H1 (cell line): ENCODE measurements around the gene KIR2DL3. TPM values are rescaled to one million over a fixed set of nuclear protein-coding genes. Genes with fewer than 3 reads are reported as not detected.

ENCODE experiments used
- CTCF ChIA-PET: fragments of 300-600 bp; sonication (Branson Sonifier 250); formaldehyde crosslinking; loops from one replicate; lab custom pipeline; 2021; ENCODE audit not compliant: partially characterized antibody; lab: Charles Lee
- POLR2A ChIA-PET: fragments of 300-600 bp; sonication (Branson Sonifier 250); formaldehyde crosslinking; loops from one replicate; lab custom pipeline; 2021; ENCODE audit warnings: inconsistent platforms; ENCODE audit not compliant: partially characterized antibody; lab: Charles Lee
- DNase-seq, 2 experiments: peaks; one replicate each; pipeline versions ENCODE4 v3.0.0 to v3.0.0-alpha.2; 2010 to 2022; ENCODE audit warnings: low spot score in 2 of 2, low read depth in 1 of 2, mixed read lengths in 1 of 2
- FAIRE-seq: peaks from 2 replicates; lab custom pipeline; 2011; peaks lifted over from hg19 to GRCh38; lab: Jason Lieb, UNC
- H2AFZ ChIP-seq: 2 replicates; pipeline ENCODE4 v1.8.1; 2012; ENCODE audit warnings: low read length, inconsistent platforms
- H2AK5ac ChIP-seq: 2 replicates; pipeline ENCODE4 v1.6.1; 2013; ENCODE audit warnings: low read depth, low read length
- H2BK120ac ChIP-seq: replicated peaks from 2 replicates; pipeline ENCODE3; 2013; ENCODE audit warnings: low read depth, low read length, inconsistent platforms
- H2BK12ac ChIP-seq: 2 replicates; pipeline ENCODE4 v1.6.1; 2013; ENCODE audit warnings: low read depth, low read length
- H2BK15ac ChIP-seq: 2 replicates; pipeline ENCODE4 v1.6.1; 2013; ENCODE audit warnings: low read length
- H2BK20ac ChIP-seq: 2 replicates; pipeline ENCODE4 v1.6.1; 2013; ENCODE audit warnings: low read length
- H2BK5ac ChIP-seq: 2 replicates; pipeline ENCODE4 v1.6.1; 2013; ENCODE audit warnings: low read depth, low read length
- H3K14ac ChIP-seq: 2 replicates; pipeline ENCODE4 v1.6.1; 2013; ENCODE audit warnings: inconsistent platforms; ENCODE audit not compliant: insufficient read length
- H3K18ac ChIP-seq: 2 replicates; pipeline ENCODE4 v1.6.1; 2013; ENCODE audit warnings: low read length; ENCODE audit errors: extremely low read depth
- H3K23ac ChIP-seq: 2 replicates; pipeline ENCODE4 v1.6.1; 2013; ENCODE audit warnings: inconsistent platforms; ENCODE audit not compliant: insufficient read length
- H3K23me2 ChIP-seq: 2 replicates; pipeline ENCODE4 v1.6.1; 2013; ENCODE audit warnings: low read depth, low read length
- H3K27ac ChIP-seq: 2 replicates; pipeline ENCODE4 v1.6.1; 2011; ENCODE audit warnings: low read depth, low read length, inconsistent platforms
- H3K27me3 ChIP-seq, 4 experiments: replicated peaks in 1 of 4; 1 replicate in 1 of 4; 2 replicates in 3 of 4; pipeline versions ENCODE4 v1.6.1 to v1.8.1; 2011 to 2013; ENCODE audit warnings: low read length in 3 of 4, mild to moderate bottlenecking in 3 of 4, inconsistent platforms in 2 of 4, mixed read lengths in 2 of 4, moderate library complexity in 1 of 4; ENCODE audit not compliant: control insufficient read depth in 3 of 4, insufficient read depth in 3 of 4; ENCODE audit errors: extremely low read depth in 1 of 4
- H3K36me3 ChIP-seq, 4 experiments: 2 replicates each; pipeline versions ENCODE4 v1.6.1 to v1.8.1; 2011 to 2013; ENCODE audit warnings: mild to moderate bottlenecking in 4 of 4, low read length in 3 of 4, moderate library complexity in 2 of 4, control low read depth in 1 of 4, inconsistent platforms in 1 of 4; ENCODE audit not compliant: insufficient read depth in 4 of 4, control insufficient read depth in 2 of 4
- H3K4ac ChIP-seq: replicated peaks from 2 replicates; pipeline ENCODE3; 2013; ENCODE audit warnings: low read length, low read depth, mixed read lengths, inconsistent platforms; ENCODE audit not compliant: insufficient read length
- H3K4me1 ChIP-seq, 4 experiments: replicated peaks in 1 of 4; 1 replicate in 1 of 4; 2 replicates in 3 of 4; pipeline versions ENCODE4 v1.6.1 to v1.8.1; 2011 to 2013; ENCODE audit warnings: low read length in 3 of 4, inconsistent platforms in 2 of 4, mixed read lengths in 1 of 4; ENCODE audit not compliant: insufficient read depth in 4 of 4, control insufficient read depth in 3 of 4
- H3K4me2 ChIP-seq, 2 experiments: 2 replicates each; pipeline versions ENCODE4 v1.6.1 to v1.8.1; 2011 to 2013; ENCODE audit warnings: low read depth in 2 of 2, low read length in 2 of 2, control low read depth in 1 of 2, inconsistent platforms in 1 of 2, mild to moderate bottlenecking in 1 of 2; ENCODE audit not compliant: insufficient read depth in 1 of 2
- H3K4me3 ChIP-seq, 4 experiments: fragments of 200-600, 300-600 bp in 1 of 4; sonication (generic), shearing (Covaris generic), sonication (Bioruptor Twin) in 1 of 4; 2 replicates each; pipeline versions ENCODE4 v1.5.1 to v1.8.1; 2011 to 2016; ENCODE audit warnings: low read length in 4 of 4, low read depth in 3 of 4, control low read depth in 2 of 4, inconsistent platforms in 2 of 4, mild to moderate bottlenecking in 2 of 4, mixed read lengths in 1 of 4, moderate library complexity in 1 of 4; ENCODE audit not compliant: insufficient read depth in 2 of 4; ENCODE audit errors: extremely low read depth in 1 of 4
- H3K56ac ChIP-seq: replicated peaks from 2 replicates; pipeline ENCODE3; 2013; ENCODE audit warnings: low read depth, mild to moderate bottlenecking, mixed read lengths, low read length, inconsistent platforms; ENCODE audit not compliant: insufficient read length
- H3K79me1 ChIP-seq: 2 replicates; pipeline ENCODE4 v1.6.1; 2013; ENCODE audit warnings: low read depth, low read length, control low read depth
- H3K79me2 ChIP-seq, 2 experiments: 2 replicates each; pipeline versions ENCODE4 v1.6.1 to v1.8.1; 2012 to 2013; ENCODE audit warnings: low read length in 2 of 2, mild to moderate bottlenecking in 2 of 2, inconsistent platforms in 1 of 2; ENCODE audit not compliant: insufficient read depth in 2 of 2, control insufficient read depth in 1 of 2
- H3K9ac ChIP-seq, 4 experiments: replicated peaks in 1 of 4; 1 replicate in 1 of 4; 2 replicates in 3 of 4; pipeline versions ENCODE4 v1.6.1 to v1.8.1; 2011 to 2013; ENCODE audit warnings: low read depth in 3 of 4, low read length in 3 of 4, control low read depth in 2 of 4, mild to moderate bottlenecking in 2 of 4, moderate library complexity in 2 of 4, inconsistent platforms in 1 of 4; ENCODE audit errors: extremely low read depth in 1 of 4
- H3K9me3 ChIP-seq, 2 experiments: 2 replicates each; pipeline versions ENCODE4 v1.6.1 to v1.8.1; 2012 to 2013; ENCODE audit warnings: mild to moderate bottlenecking in 2 of 2, moderate library complexity in 2 of 2, control low read depth in 1 of 2, inconsistent platforms in 1 of 2, low read depth in 1 of 2, low read length in 1 of 2, mixed read lengths in 1 of 2; ENCODE audit not compliant: insufficient read depth in 2 of 2
- H4K20me1 ChIP-seq, 2 experiments: replicated peaks in 1 of 2; 2 replicates each; pipeline versions ENCODE3 to v1.8.1; 2011 to 2013; ENCODE audit warnings: inconsistent platforms in 2 of 2, low read length in 2 of 2, mild to moderate bottlenecking in 1 of 2; ENCODE audit not compliant: insufficient read depth in 2 of 2, control insufficient read depth in 1 of 2
- H4K5ac ChIP-seq: 2 replicates; pipeline ENCODE4 v1.6.1; 2013; ENCODE audit warnings: low read length, low read depth, mixed read lengths, inconsistent platforms; ENCODE audit not compliant: insufficient read length
- H4K8ac ChIP-seq: 2 replicates; pipeline ENCODE4 v1.8.0; 2013; ENCODE audit warnings: mild to moderate bottlenecking, moderate library complexity, low read length, inconsistent platforms; ENCODE audit not compliant: insufficient read depth; ENCODE audit errors: extremely low read depth
- H4K91ac ChIP-seq: replicated peaks from 2 replicates; pipeline ENCODE3; 2013; ENCODE audit warnings: low read length, mixed read lengths, inconsistent platforms; ENCODE audit not compliant: insufficient read length
- BCL11A ChIP-seq, 2 experiments: IDR thresholded peaks; one replicate each; pipeline ENCODE4 v1.6.1; 2011; ENCODE audit warnings: low read depth in 2 of 2, low read length in 2 of 2, mild to moderate bottlenecking in 2 of 2
- CEBPB ChIP-seq: IDR thresholded peaks from 2 replicates; pipeline ENCODE4 v1.6.1; 2012; ENCODE audit warnings: low read depth, low read length
- EGR1 ChIP-seq: IDR thresholded peaks from 2 replicates; pipeline ENCODE4 v1.6.1; 2011; ENCODE audit warnings: low read depth, low read length, borderline replicate concordance
- GABPA ChIP-seq: IDR thresholded peaks from 2 replicates; pipeline ENCODE4 v1.6.1; 2011; ENCODE audit warnings: mild to moderate bottlenecking, low read length, moderate library complexity, borderline replicate concordance; ENCODE audit not compliant: insufficient read depth
- JUN ChIP-seq: IDR thresholded peaks from 2 replicates; pipeline ENCODE4 v1.6.1; 2011; ENCODE audit warnings: low read depth, mild to moderate bottlenecking, improper control_type of control experiment, low read length
- JUND ChIP-seq: IDR thresholded peaks from 2 replicates; pipeline ENCODE4 v1.6.1; 2011; ENCODE audit warnings: mild to moderate bottlenecking, improper control_type of control experiment, low read length
- PHF8 ChIP-seq: fragments of 200-600 bp; sonication (generic); conservative IDR thresholded peaks from 2 replicates; pipeline ENCODE4 v1.7.1; 2012; ENCODE audit warnings: low read depth, mild to moderate bottlenecking, inconsistent platforms, low read length, moderate library complexity
- POLR2A ChIP-seq, 2 experiments: IDR thresholded peaks; 1 replicate in 1 of 2; 2 replicates in 1 of 2; pipeline ENCODE4 v1.6.1; 2011; ENCODE audit warnings: low read depth in 2 of 2, low read length in 2 of 2, mild to moderate bottlenecking in 2 of 2; ENCODE audit errors: control extremely low read depth in 1 of 2
- POU5F1 ChIP-seq: IDR thresholded peaks from 2 replicates; pipeline ENCODE4 v1.6.1; 2011; ENCODE audit warnings: low read depth, mild to moderate bottlenecking, low read length, moderate library complexity
- RNF2 ChIP-seq: fragments of 200-900, 300-1000 bp; sonication (generic); IDR thresholded peaks from 2 replicates; pipeline ENCODE4 v1.7.1; 2016; ENCODE audit warnings: borderline replicate concordance, low read depth, mild to moderate bottlenecking, antibody characterized with exemption, low read length; ENCODE audit not compliant: poor library complexity, severe bottlenecking; ENCODE audit errors: missing control alignments
- SAP30 ChIP-seq: fragments of 300-600 bp; sonication (generic); IDR thresholded peaks from 2 replicates; pipeline ENCODE4 v1.7.1; 2012; ENCODE audit warnings: low read length, moderate library complexity, mild to moderate bottlenecking, inconsistent platforms; ENCODE audit not compliant: insufficient read depth, insufficient replicate concordance
- SP4 ChIP-seq: IDR thresholded peaks from 2 replicates; pipeline ENCODE4 v1.6.1; 2012; ENCODE audit warnings: low read length, inconsistent platforms
- SRF ChIP-seq: IDR thresholded peaks from 2 replicates; pipeline ENCODE4 v1.6.1; 2011; ENCODE audit warnings: mild to moderate bottlenecking, low read depth, low read length, moderate library complexity
- TAF7 ChIP-seq: optimal IDR thresholded peaks from 2 replicates; pipeline ENCODE3; 2011; ENCODE audit warnings: low read depth, mild to moderate bottlenecking, inconsistent platforms, low read length, moderate library complexity, borderline replicate concordance
- ZNF274 ChIP-seq: IDR thresholded peaks from 2 replicates; pipeline ENCODE4 v1.7.0; 2012; ENCODE audit warnings: low read length, borderline replicate concordance; ENCODE audit errors: extremely low read depth
- WGBS, 2 experiments: shearing (Covaris generic) in 1 of 2; methylation state at CpG; one replicate each; pipeline versions ENCODE4 v1.1.6 to v1.1.7; 2013 to 2015; ENCODE audit warnings: low lambda C conversion rate in 2 of 2, mixed read lengths in 2 of 2, inconsistent platforms in 1 of 2, low coverage in 1 of 2, missing lambda C conversion rate in 1 of 2; ENCODE audit not compliant: insufficient replicate concordance in 2 of 2, insufficient coverage in 1 of 2, insufficient read length in 1 of 2; ENCODE audit errors: extremely low coverage in 1 of 2, missing lambda C conversion rate in 1 of 2; 5-methylcytosine and 5-hydroxymethylcytosine counted together
- polyA plus RNA-seq, 7 experiments: library from polyadenylated mRNA; depleted of rRNA in 3 of 7; stranded (reverse) in 5 of 7; unstranded in 2 of 7; fragments of >200 nt in 5 of 7; fragments of 200-250 nt in 2 of 7; gene quantifications; 1 replicate in 5 of 7; 2 replicates in 1 of 7; 4 replicates in 1 of 7; pipeline versions ENCODE4 v1.2.1 to v1.2.3, GENCODE V29; 2011 to 2013; ENCODE audit warnings: missing spikeins in 2 of 7, mixed read lengths in 2 of 7
- total RNA-seq: library from RNA; stranded (reverse); fragmentation: NEBNext Ultra II Directional; extraction: Animal tissue kit (Norgen Biotek cat#: 25700); gene quantifications from 2 replicates; pipeline ENCODE4 v1.2.1, GENCODE V29; 2021

The KIR2DL3 gene
- total and polyA plus RNA-seq, 2 of the 8 experiments (the other 6 are each of a cell fraction or from before 2014, with no cell fraction given), result not detected

DNA sequence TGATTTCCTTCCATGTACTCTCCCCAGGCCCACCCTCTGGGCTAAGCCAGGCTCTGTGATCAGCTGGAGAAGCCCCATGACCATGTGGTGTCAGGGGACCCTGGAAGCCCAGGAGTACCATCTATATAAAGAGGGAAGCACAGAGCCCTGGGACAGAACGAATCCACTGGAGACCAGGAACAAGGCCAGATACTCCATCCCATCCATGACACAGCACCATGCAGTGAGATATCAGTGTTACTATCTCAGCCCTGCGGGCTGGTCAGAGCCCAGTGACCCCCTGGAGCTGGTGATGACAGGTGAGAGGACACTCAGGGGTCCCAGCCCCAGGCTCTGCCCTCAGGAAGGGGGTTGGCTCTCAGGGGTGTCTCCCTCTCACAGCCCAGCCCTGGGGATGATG is 41.5 kb upstream of the KIR2DL3 start:
- H2BK15ac ChIP-seq, result no peak overlapping the region

More for the DNA sequence above, 41.5 kb upstream of the KIR2DL3 start:
- Histone ChIP-seq H2AK5ac (no peak overlapping the region), H3K4me1 (no peaks in the 10 kb centered on the region), H3K56ac (no peak overlapping the region), H3K27ac (no peak overlapping the region), H2AFZ (no peak overlapping the region), H2BK120ac (no peak overlapping the region), H3K23me2 (no peaks in the 10 kb centered on the region), H3K18ac (no peak overlapping the region), H3K79me2 (no peaks in the 10 kb centered on the region), H4K8ac (no peak overlapping the region; the same call in 1 of the 2 replicates), H2BK12ac (no peak overlapping the region), H3K9me3 (peaks cover 45 to 81% of the 10 kb centered on the region in 2 experiments), H3K4me2 (no peak overlapping the region), H3K4me3 (no peak overlapping the region), H4K5ac (no peak overlapping the region), H3K4ac (no peak overlapping the region), H3K36me3 (no peaks in the 10 kb centered on the region), H3K27me3 (no peaks in the 10 kb centered on the region), H3K79me1 (no peaks in the 10 kb centered on the region), H3K23ac (no peak overlapping the region), H2BK5ac (no peak overlapping the region), H4K91ac (no peak overlapping the region), H3K9ac (no peak overlapping the region), H3K14ac (no peak overlapping the region), H4K20me1 (no peaks in the 10 kb centered on the region), H2BK20ac (no peak overlapping the region)
- WGBS, 2 experiments, result 35% methylated on average over 2 of the region's 2 CpGs; no CpG with 5 or more reads in 1 of the 2 experiments
- ChIA-PET CTCF (no interaction called here), POLR2A (no interaction called here)
- no peak for FAIRE-seq
- no peak for DNase-seq
- no peak for TF ChIP-seq CEBPB
- TF ChIP-seq POLR2A (IDR thresholded peaks at IDR 0.05; ENCODE audit: control extremely low read depth in 1 of 2, low read depth in 2 of 2, low read length in 2 of 2), result no peak
- TF ChIP-seq RNF2, result no peak
- TF ChIP-seq JUN, result no peak
- no peak for TF ChIP-seq SP4
- no peak for TF ChIP-seq GABPA
- TF ChIP-seq POU5F1, result no peak
- no peak for TF ChIP-seq SRF
- TF ChIP-seq ZNF274, result no peak
- no peak for TF ChIP-seq TAF7
- TF ChIP-seq JUND, result no peak
- no peak for TF ChIP-seq PHF8
- TF ChIP-seq SAP30, result no peak
- no peak for TF ChIP-seq BCL11A (IDR thresholded peaks at IDR 0.05; ENCODE audit: low read depth in 2 of 2, low read length in 2 of 2)
- no peak for TF ChIP-seq EGR1
